WI38 (cell line): ENCODE results near the gene ZNF367.

Source experiments
- H3K4me3 ChIP-seq: 2 replicates; pipeline ENCODE4 v1.5.1; 2011; ENCODE audit warnings: low read depth, mild to moderate bottlenecking, control low read depth, low read length
- TF ChIP-seq, protein P1 (sequence below): IDR thresholded peaks from 2 replicates; pipeline ENCODE4 v1.5.1; 2012; ENCODE audit warnings: low read depth, mild to moderate bottlenecking, control low read depth, low read length

The ZNF367 gene

DNA sequence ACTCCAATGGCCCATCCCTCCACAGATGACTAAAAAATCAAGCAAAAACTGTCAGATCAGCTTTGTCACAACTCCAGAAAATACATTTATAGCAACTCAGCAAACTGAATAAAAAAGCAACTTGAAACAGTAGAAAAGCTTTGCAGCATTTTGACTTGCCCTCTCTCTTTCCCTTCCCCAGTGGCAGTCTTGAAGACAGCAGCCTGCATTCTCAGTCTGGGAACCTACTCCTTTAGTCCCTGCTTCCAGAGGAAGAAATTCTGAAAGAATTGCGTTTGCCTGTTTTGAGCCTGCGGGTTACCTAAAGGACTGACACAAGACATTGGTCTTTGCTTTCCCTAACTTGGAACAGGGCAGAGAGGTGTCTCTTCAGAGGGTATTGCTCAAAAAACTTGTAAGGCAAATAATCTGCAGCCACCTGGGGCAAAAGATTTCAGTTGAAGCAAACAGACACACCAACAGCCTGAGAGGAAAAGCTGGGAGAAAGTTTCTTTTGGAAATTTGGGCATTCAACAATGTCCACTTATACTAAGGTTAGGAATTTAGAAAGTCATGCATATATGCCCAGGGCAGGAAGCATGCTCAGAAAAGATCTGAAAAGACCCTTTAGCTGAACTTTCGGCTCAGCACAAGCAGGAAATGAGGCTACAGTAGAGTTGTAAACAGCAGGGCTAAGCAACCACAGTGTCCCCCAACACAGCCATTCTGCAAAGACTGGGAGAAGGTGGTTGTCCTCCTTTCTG is 19.4 kb downstream of the ZNF367 start:
- H3K4me3 ChIP-seq = no peak overlapping the region
- TF ChIP-seq, protein P1, sequence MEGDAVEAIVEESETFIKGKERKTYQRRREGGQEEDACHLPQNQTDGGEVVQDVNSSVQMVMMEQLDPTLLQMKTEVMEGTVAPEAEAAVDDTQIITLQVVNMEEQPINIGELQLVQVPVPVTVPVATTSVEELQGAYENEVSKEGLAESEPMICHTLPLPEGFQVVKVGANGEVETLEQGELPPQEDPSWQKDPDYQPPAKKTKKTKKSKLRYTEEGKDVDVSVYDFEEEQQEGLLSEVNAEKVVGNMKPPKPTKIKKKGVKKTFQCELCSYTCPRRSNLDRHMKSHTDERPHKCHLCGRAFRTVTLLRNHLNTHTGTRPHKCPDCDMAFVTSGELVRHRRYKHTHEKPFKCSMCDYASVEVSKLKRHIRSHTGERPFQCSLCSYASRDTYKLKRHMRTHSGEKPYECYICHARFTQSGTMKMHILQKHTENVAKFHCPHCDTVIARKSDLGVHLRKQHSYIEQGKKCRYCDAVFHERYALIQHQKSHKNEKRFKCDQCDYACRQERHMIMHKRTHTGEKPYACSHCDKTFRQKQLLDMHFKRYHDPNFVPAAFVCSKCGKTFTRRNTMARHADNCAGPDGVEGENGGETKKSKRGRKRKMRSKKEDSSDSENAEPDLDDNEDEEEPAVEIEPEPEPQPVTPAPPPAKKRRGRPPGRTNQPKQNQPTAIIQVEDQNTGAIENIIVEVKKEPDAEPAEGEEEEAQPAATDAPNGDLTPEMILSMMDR = no peak

DNA sequence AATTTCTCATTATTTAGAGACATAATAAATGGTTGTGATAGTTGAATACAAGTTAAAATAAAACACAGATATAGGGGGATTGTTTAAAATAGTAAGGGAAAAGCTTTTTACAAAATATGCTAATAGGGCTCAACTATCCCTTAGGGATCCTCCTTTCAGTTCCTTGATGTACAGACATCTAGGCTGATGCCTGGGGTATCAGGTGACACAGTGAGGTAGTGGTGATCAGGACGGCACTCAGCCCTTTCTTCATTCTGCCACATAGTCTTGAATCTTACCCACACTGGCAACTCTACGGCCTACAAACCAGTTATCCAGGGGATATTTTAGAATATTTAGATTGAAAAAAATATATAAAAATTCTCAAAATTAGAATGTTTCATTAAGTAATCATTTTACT is 22.2 kb downstream of the ZNF367 start:
- H3K4me3 ChIP-seq = no peak overlapping the region
- TF ChIP-seq, protein P1 = no peak

DNA sequence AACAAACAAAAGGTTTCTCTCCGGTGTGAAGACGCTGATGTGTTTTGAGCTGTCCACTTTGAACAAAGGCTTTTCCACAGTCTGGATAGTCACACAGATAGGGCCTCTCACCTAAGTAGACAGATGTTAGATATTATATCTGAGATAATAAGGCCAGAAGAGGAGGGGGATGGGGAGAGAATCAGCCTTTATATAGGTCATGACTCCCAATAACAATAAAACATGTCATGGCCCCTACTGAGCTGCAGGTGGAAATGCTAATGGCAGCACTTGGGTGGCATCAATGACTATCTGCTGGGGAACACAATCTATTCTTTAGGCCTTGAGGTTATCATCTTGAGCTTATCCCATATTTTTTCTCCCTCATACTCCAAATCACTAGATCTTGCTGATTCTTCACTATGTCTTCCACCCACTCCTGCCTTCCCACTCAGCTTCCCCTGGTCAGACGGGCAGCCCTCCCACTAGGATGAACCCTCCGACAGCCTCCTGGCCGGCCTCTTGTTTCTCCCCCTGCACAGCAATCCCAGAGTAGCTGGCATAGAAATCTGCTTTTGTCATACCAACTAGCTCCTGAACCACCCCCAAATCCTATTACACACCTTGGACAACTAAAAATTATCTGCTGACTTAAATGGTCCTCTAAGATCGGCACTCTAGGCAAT is 23.2 kb downstream of the ZNF367 start:
- TF ChIP-seq, protein P1 = no peak
- no peak overlapping the region for H3K4me3 ChIP-seq

DNA sequence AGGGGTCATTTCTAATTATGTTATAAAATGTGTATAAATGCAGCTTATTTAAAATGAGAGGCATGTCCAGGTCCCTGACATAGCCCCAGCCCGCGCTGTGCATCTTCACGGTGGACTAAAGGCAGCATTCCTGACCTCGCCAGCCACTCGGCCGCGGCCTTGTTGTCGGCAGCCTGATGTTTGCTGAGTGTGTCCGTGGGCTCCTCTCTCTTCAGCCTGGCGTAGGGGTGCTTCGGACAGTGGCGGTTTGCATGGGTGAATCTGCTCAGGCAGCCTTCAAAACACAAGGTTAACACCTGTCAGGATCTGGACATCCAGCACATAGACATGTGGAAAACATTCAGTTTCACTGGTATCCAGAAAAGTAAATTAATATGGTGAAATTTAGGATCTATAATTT is 25.9 kb downstream of the ZNF367 start:
- H3K4me3 ChIP-seq = no peak overlapping the region
- TF ChIP-seq, protein P1 = no peak

DNA sequence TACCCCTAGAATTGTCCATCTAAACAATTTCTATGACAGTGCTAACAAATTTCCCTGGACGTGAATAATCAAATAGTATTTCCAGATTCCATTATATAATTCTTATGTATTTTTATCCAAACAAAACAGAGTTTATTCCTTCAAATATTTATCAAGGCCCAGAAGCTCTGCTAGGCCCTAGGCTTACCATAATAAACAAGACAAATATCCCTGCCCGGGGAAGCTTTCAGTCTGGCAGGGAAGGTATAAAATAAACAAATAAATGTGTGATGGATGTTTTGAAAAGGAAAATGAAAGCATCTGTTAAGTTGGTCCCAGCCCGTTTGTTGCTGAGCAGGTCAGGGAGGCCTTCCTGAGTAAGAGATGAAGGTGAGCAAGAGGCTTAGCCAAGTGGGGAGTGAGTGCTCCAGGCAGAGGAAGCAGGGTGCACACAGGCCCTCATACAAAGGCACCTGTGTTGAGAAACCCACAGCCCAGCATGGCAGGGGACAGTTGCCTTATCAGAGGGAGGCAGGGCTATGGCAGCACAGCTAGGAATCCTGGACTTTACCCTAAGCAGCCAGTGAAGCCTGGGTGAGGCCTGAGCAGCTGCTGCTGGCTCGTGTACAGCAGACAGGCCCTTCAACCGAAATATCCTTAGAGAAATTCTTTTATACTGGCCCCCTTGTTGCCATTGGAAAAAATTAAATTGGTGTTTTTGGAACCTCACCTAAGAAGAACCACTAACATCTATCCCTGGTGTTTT is 27.0 kb downstream of the ZNF367 start:
- TF ChIP-seq, protein P1 = no peak

DNA sequence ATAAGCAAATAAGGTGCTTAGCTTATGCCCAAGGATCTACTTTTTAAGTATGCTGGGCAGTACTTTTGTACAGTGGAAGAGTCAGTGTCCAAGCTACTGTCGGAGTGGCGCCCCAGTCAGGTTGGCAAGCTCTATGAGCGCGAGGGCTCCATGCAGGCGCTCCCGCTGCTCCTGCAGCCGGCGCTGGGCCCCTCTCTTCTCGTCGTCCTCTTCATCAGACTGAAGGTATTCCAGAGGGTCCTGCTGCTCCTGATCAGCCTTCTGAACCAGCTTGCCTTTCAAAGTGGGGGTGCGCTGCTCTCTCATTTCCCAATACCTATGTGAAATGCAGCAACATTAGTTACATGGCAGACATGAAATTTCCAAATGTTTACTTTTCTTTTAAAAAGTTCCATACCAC is 30.0 kb downstream of the ZNF367 start:
- TF ChIP-seq, protein P1 = no peak
- no peak overlapping the region for H3K4me3 ChIP-seq

More for the DNA sequence above, 27.0 kb downstream of the ZNF367 start:
- H3K4me3 ChIP-seq = no peak overlapping the region

DNA sequence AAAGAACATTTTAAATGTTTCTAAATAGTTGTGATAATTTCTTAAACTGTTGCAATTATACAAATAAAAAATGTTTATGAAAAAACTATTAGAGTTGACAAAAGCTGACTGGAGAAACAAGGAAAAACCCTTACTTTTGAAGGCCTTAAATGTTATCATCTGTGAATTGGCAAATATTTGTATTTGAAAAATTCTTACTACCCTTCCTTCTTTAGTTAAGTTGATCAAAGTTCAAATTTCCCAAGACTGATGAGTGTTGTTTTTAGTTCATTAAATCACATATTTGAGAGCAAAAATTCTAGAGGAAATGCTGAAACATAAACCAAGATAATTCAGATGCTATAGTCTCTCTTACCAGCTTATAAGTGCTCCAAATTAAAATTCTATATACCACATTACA is 32.0 kb downstream of the ZNF367 start:
- no peak overlapping the region for H3K4me3 ChIP-seq
- TF ChIP-seq, protein P1 = no peak
